GM19035 (cell line): ENCODE data around the gene DENND2A.
"Not testable (repeated sequence)": the region's sequence is repeated elsewhere in the genome, so short reads cannot be mapped to it uniquely, and the experiment has no call there.

Source experiments
- ATAC-seq: cut with Tn5 transposase; IDR thresholded peaks from one replicate; pipeline ENCODE4 v1.9.1; 2021; ENCODE audit not compliant: unreplicated experiment

Gene DENND2A

GRCh38 chr7:140557069-140557468, 83.5 kb downstream of the DENND2A start:
- ATAC-seq = no peak

- ATAC-seq = not testable (repeated sequence)
Observed at GRCh38 chr7:140553236-140553635, 87.4 kb downstream of the DENND2A start.

- no peak for ATAC-seq
Observed at GRCh38 chr7:140552240-140552679, 88.4 kb downstream of the DENND2A start.

- ATAC-seq = no peak
Observed at GRCh38 chr7:140551355-140552239, 89.0 kb downstream of the DENND2A start.

- no peak for ATAC-seq
Observed at GRCh38 chr7:140546947-140547346, 93.7 kb downstream of the DENND2A start.

GRCh38 chr7:140544388-140544826, 96.2 kb downstream of the DENND2A start:
- no peak for ATAC-seq

GRCh38 chr7:140542228-140542603, 98.4 kb downstream of the DENND2A start:
- no peak for ATAC-seq

- no peak for ATAC-seq
Observed at GRCh38 chr7:140541513-140542227, 98.9 kb downstream of the DENND2A start.

- no peak for ATAC-seq
Observed at GRCh38 chr7:140541176-140541512, 99.5 kb downstream of the DENND2A start.

GRCh38 chr7:140540136-140540777, 100.4 kb downstream of the DENND2A start:
- ATAC-seq = no peak

GRCh38 chr7:140539461-140539860, 101.2 kb downstream of the DENND2A start:
- no peak for ATAC-seq

GRCh38 chr7:140537750-140538482, 102.7 kb downstream of the DENND2A start:
- no peak for ATAC-seq

GRCh38 chr7:140534743-140535142, 105.9 kb downstream of the DENND2A start:
- no peak for ATAC-seq

- no peak for ATAC-seq
Observed at GRCh38 chr7:140533394-140533872, 107.2 kb downstream of the DENND2A start.

GRCh38 chr7:140529428-140529827, 111.2 kb downstream of the DENND2A start:
- ATAC-seq = not testable (repeated sequence)

GRCh38 chr7:140526787-140527664, 113.6 kb downstream of the DENND2A start:
- no peak for ATAC-seq

- ATAC-seq = no peak
Observed at GRCh38 chr7:140526214-140526613, 114.4 kb downstream of the DENND2A start.

GRCh38 chr7:140525743-140526142, 114.9 kb downstream of the DENND2A start:
- ATAC-seq = no peak

GRCh38 chr7:140521421-140521820, 119.2 kb downstream of the DENND2A start:
- ATAC-seq = no peak

- ATAC-seq = no peak
Observed at GRCh38 chr7:140519007-140519399, 121.6 kb downstream of the DENND2A start.
